H54 (cell line): ENCODE data around the gene CRHBP.
A peak's percentile ranks its signal among the peaks of the same experiment; 100 is the strongest.

Experiments used
- DNase-seq: peaks from one replicate; pipeline ENCODE4 v3.0.0; 2011; ENCODE audit warnings: low spot score, mixed read lengths; ENCODE audit not compliant: insufficient read length
- FAIRE-seq: peaks from 3 replicates; lab custom pipeline; 2011; peaks lifted over from hg19 to GRCh38; lab: Jason Lieb, UNC
- POLR2A ChIP-seq: IDR thresholded peaks from 2 replicates; pipeline ENCODE4 v1.6.1; 2011; ENCODE audit warnings: low read depth, mild to moderate bottlenecking, low read length

CRHBP gene

GRCh38 chr5:76946090-76946489, 6.8 kb upstream of the CRHBP start:
- no peak for TF ChIP-seq POLR2A
- DNase-seq (no peak), FAIRE-seq (no peak)

- FAIRE-seq, result no peak
- no peak for DNase-seq
- TF ChIP-seq POLR2A, result no peak
These were observed 5.8 kb upstream of the CRHBP start for GRCh38 chr5:76947082-76947503.

GRCh38 chr5:76953551-76954382, 922 bp downstream of the CRHBP start:
- FAIRE-seq (no peak), DNase-seq (no peak)
- TF ChIP-seq POLR2A, result no peak

- no peak for FAIRE-seq
- no peak for DNase-seq
- TF ChIP-seq POLR2A, result no peak
These were observed 1.5 kb downstream of the CRHBP start for GRCh38 chr5:76954383-76954763.

GRCh38 chr5:76956033-76956432, 3.2 kb downstream of the CRHBP start:
- no peak for TF ChIP-seq POLR2A

GRCh38 chr5:76958991-76959767, 6.3 kb downstream of the CRHBP start:
- peak; percentile 86 for FAIRE-seq

More at GRCh38 chr5:76956033-76956432, 3.2 kb downstream of the CRHBP start:
- FAIRE-seq, result no peak
- no peak for DNase-seq

GRCh38 chr5:76960004-76960625, 7.3 kb downstream of the CRHBP start:
- FAIRE-seq, result peak; percentile 96
- peak; percentile 56 for DNase-seq
- no peak for TF ChIP-seq POLR2A

More at GRCh38 chr5:76958991-76959767, 6.3 kb downstream of the CRHBP start:
- no peak for TF ChIP-seq POLR2A
- DNase-seq, result peak; percentile 54

GRCh38 chr5:76964060-76964459, 11.2 kb downstream of the CRHBP start:
- no peak for DNase-seq
- no peak for FAIRE-seq
- no peak for TF ChIP-seq POLR2A

GRCh38 chr5:76971511-76971910, 18.7 kb downstream of the CRHBP start:
- no peak for TF ChIP-seq POLR2A
- no peak for DNase-seq
- FAIRE-seq, result no peak

GRCh38 chr5:76972689-76973088, 19.8 kb downstream of the CRHBP start:
- no peak for TF ChIP-seq POLR2A
- DNase-seq, result no peak
- no peak for FAIRE-seq

GRCh38 chr5:76974785-76975184, 21.9 kb downstream of the CRHBP start:
- TF ChIP-seq POLR2A, result no peak
- DNase-seq, result no peak
- FAIRE-seq, result no peak

GRCh38 chr5:76978869-76979268, 26.0 kb downstream of the CRHBP start:
- no peak for TF ChIP-seq POLR2A
- no peak for FAIRE-seq
- DNase-seq, result no peak

GRCh38 chr5:76980518-76981144, 27.8 kb downstream of the CRHBP start:
- no peak for TF ChIP-seq POLR2A
- DNase-seq (no peak), FAIRE-seq (no peak)
